ENCODE measurements around the gene EIF5B. TPM values are rescaled to one million over a fixed set of nuclear protein-coding genes. Genes with fewer than 3 reads are reported as not detected.
"Not testable (repeated sequence)": the region's sequence is repeated elsewhere in the genome, so short reads cannot be mapped to it uniquely, and the experiment has no call there.

EIF5B gene
- total RNA-seq, 4 donors from 2014 or later = 21.4 to 83.5 (median 33.5) TPM

- Histone ChIP-seq H3K4me1 (peaks cover 0 to 6% of the 10 kb centered on the region in 2 donors), H3K36me3 (no peaks in the 10 kb centered on the region), H3K4me3 (no peak overlapping the region), H3K27me3 (no peaks in the 10 kb centered on the region), H3K27ac (no peak overlapping the region), H3K9me3 (no peaks in the 10 kb centered on the region)
- TF ChIP-seq POLR2A (IDR thresholded peaks at IDR 0.05) (no peak), CTCF (IDR thresholded peaks at IDR 0.05) (no peak)
- DNase-seq = no peak
- intact Hi-C loops (cut with DNase I; ENCODE audit: low total_unique reads) = no loop called here
Observed at GRCh38 chr2:99340669-99341236, 3.6 kb downstream of the EIF5B start.

GRCh38 chr2:99342536-99342935, 5.3 kb downstream of the EIF5B start:
- no peak for DNase-seq
- no peak overlapping the region for H3K4me3 ChIP-seq
- H3K9me3 ChIP-seq = no peaks in the 10 kb centered on the region
- no peaks in the 10 kb centered on the region for H3K27me3 ChIP-seq
- intact Hi-C loops (cut with DNase I; ENCODE audit: low total_unique reads) = no loop called here
- no peak overlapping the region for H3K27ac ChIP-seq
- no peaks in the 10 kb centered on the region for H3K36me3 ChIP-seq
- H3K4me1 ChIP-seq = peaks cover 0 to 6% of the 10 kb centered on the region in 2 donors
- TF ChIP-seq CTCF (IDR thresholded peaks at IDR 0.05) = no peak
- no peak for TF ChIP-seq POLR2A (IDR thresholded peaks at IDR 0.05)

- H3K27me3 ChIP-seq; DNase-seq; H3K36me3 ChIP-seq; intact Hi-C loops (cut with DNase I; ENCODE audit: low total_unique reads); H3K27ac ChIP-seq; H3K9me3 ChIP-seq; H3K4me3 ChIP-seq; H3K4me1 ChIP-seq: not testable (repeated sequence)
Observed at GRCh38 chr2:99345446-99345845, 8.3 kb downstream of the EIF5B start.

GRCh38 chr2:99346218-99346617, 9.0 kb downstream of the EIF5B start:
- H3K27me3 ChIP-seq = no peaks in the 10 kb centered on the region
- no peak for DNase-seq
- intact Hi-C loops (cut with DNase I; ENCODE audit: low total_unique reads) = no loop called here

GRCh38 chr2:99348173-99348572, 11.0 kb downstream of the EIF5B start:
- no peak overlapping the region for H3K4me3 ChIP-seq
- TF ChIP-seq POLR2A (IDR thresholded peaks at IDR 0.05) (no peak), CTCF (IDR thresholded peaks at IDR 0.05) (no peak)
- no peaks in the 10 kb centered on the region for H3K4me1 ChIP-seq
- DNase-seq = no peak
- no peaks in the 10 kb centered on the region for H3K36me3 ChIP-seq
- intact Hi-C loops (cut with DNase I; ENCODE audit: low total_unique reads) = no loop called here
- no peak overlapping the region for H3K27ac ChIP-seq
- no peaks in the 10 kb centered on the region for H3K9me3 ChIP-seq
- H3K27me3 ChIP-seq = no peaks in the 10 kb centered on the region

More at GRCh38 chr2:99346218-99346617, 9.0 kb downstream of the EIF5B start:
- Histone ChIP-seq H3K9me3 (no peaks in the 10 kb centered on the region), H3K36me3 (no peaks in the 10 kb centered on the region), H3K27ac (no peak overlapping the region), H3K4me3 (no peak overlapping the region), H3K4me1 (no peaks in the 10 kb centered on the region)
- TF ChIP-seq CTCF (IDR thresholded peaks at IDR 0.05) = no peak
- no peak for TF ChIP-seq POLR2A (IDR thresholded peaks at IDR 0.05)

GRCh38 chr2:99350194-99350593, 13.0 kb downstream of the EIF5B start:
- DNase-seq = no peak
- no peaks in the 10 kb centered on the region for H3K9me3 ChIP-seq
- H3K4me1 ChIP-seq = no peaks in the 10 kb centered on the region
- H3K27me3 ChIP-seq = no peaks in the 10 kb centered on the region
- no peak overlapping the region for H3K27ac ChIP-seq
- no peak overlapping the region for H3K4me3 ChIP-seq
- intact Hi-C loops (cut with DNase I; ENCODE audit: low total_unique reads) = no loop called here
- TF ChIP-seq POLR2A (IDR thresholded peaks at IDR 0.05) = no peak
- TF ChIP-seq CTCF (IDR thresholded peaks at IDR 0.05) = no peak
- H3K36me3 ChIP-seq = no peaks in the 10 kb centered on the region
